ENCODE data around the gene DPM3. TPM values are rescaled to one million over a fixed set of nuclear protein-coding genes. Genes with fewer than 3 reads are reported as not detected.
A peak's percentile ranks its signal among the peaks of the same experiment; 100 is the strongest.
"Not testable (repeated sequence)": the region's sequence is repeated elsewhere in the genome, so short reads cannot be mapped to it uniquely, and the experiment has no call there.

DPM3 gene
- total RNA-seq, 1 experiment from 2014 or later, result 86.9 TPM

DNA sequence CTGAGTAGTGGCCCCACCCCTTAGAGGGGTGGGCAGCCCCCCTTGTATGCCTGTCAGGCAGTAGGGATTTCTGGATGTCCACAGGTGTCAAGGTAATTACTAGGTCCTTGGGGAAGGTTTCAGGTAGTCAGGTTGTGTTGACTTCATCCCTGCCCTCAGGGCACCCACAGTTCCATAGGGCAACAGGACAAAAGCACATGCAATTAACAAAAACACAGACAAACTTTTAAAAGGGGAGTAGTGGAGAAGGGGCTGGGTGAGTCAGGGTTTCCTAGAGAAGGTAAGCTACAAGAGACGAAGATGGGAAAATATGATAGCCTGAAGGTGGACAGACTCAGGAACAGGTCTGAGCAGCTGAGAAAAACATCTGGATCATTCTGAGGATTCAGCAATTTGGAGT is 18.7 kb upstream of the DPM3 start:
- no peak for DNase-seq (ENCODE audit: low read depth)

DNA sequence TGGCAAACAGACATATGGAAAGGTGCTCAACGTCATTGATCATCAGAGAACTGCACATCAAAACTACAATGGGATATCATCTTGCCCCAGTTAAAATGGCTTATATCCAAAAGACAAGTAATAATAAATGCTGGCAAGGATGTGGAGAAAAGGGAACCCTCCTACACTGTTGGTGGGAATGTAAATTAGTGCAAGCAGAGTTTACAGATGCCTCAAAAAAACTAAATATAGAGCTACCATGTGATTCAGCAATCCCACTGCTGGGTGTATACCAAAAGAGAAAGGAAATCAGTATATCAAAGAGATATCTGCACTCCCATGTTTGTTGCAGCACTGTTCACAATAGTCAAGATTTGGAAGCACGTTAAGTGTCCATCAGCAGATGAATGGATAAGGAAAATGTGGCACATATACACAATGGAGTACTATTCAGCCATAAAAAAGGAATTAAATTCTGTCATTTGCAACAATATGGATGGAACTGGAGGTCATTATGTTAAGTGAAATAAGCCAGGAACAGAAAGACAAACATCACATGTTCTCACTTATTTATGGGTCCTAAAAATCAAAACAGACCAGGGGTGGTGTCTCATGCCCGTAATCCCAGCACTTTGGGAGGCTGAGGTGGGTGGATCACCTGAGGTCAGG is 15.8 kb upstream of the DPM3 start:
- DNase-seq (ENCODE audit: low read depth), result not testable (repeated sequence)

DNA sequence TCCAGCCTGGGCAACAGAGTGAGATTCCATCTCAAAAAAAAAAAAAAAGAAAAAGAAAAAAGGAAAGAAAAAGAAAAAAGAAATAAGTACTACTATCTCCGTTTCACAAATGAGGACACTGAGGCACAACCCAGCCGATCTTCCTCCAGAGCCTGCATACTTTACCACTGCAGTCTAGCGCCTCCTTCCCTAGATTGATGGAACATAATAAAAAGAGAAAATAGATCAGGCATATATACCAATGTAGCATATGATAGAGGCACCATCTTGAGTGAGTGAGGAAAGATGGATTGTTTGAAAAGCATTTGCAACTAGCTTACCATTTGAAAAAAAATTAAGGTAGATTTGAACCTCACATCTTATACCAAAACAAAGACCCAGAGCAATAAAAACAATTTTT is 5.2 kb upstream of the DPM3 start:
- DNase-seq (ENCODE audit: low read depth), result no peak

DNA sequence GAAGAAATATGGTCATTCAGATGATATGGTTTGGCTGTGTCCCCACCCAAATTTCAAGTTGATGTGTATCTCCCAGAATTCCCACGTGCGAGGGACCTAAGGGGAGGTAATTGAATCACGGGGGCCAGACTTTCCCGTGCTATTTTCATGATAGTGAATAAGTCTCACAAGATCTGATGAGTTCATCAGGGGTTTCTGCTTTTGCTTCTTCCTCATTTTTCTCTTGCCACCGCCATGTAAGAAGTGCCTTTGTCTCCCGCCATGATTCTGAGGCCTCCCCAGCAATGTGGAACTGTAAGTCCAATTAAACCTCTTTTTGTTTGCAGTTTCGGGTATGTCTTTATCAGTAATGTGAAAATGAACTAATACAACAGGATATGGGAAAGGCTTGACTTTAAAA is 1.4 kb upstream of the DPM3 start:
- DNase-seq (ENCODE audit: low read depth), result no peak

DNA sequence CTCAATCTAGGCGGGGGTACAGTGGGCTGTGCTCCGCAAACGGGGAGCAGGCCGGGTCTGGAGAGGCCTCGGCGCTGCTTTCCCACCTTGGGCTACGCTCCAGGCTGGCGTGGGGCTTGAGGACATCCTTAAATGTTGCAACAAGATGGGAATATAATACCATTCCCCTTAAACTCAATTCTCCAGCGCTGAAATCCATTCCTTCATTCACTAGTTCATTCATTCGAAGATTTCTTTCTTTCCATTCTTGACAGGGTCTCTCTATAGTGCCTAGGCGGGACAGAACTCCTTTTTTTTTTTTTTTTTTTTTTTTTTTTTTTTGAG is 261 bp upstream of the DPM3 start:
- DNase-seq (ENCODE audit: low read depth), result no peak

DNA sequence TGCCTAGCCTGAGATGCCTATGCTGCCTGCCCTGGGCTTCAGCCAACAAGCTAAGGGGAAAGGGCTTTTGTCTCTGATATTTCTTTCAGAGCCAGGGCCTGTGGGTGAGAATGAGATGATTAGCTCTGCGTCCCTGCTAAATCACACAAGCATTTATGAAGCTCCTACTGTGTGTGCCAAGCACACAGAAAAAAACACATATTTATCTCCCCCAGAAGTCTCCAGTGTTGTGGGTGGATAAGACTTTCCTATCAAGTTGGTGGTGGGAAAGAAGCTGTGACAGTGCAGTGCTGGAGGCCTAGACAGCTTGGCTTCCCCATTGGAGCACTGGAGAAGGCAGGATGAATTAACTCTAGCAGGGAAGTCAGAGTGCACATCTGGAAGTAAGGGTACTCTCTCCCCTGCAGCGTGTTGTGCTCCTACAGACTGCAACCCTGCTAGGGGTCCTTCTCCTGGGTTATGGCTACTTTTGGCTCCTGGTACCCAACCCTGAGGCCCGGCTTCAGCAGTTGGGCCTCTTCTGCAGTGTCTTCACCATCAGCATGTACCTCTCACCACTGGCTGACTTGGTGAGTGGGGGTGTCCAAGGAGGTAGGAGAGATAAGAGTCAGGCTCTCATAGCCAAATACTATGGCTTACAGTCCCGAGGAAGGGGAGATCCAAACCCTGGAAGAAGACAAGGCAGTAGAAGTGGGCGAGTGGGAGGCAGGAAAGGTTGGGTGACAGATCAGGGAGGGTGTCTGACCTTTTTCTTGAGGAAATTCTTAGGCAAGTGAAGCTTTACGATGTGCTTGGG is 3.0 kb downstream of the DPM3 start:
- no peak for DNase-seq (ENCODE audit: low read depth)

DNA sequence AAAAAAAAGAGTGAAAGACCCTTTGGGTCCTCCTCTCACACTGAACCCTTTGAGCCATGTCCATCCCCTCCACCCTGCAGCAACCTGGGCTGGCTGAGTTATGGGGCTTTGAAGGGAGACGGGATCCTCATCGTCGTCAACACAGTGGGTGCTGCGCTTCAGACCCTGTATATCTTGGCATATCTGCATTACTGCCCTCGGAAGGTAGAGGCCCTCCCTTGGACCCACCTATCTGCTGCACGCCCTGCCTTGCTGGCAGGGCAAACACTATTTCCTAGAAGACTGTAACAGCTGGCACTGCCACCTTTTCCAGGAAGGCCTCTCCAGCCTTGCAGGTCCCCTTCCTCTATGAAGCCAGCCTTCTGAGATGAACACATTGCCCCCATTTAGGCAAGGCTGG is 3.6 kb downstream of the DPM3 start:
- no peak for DNase-seq (ENCODE audit: low read depth)

DNA sequence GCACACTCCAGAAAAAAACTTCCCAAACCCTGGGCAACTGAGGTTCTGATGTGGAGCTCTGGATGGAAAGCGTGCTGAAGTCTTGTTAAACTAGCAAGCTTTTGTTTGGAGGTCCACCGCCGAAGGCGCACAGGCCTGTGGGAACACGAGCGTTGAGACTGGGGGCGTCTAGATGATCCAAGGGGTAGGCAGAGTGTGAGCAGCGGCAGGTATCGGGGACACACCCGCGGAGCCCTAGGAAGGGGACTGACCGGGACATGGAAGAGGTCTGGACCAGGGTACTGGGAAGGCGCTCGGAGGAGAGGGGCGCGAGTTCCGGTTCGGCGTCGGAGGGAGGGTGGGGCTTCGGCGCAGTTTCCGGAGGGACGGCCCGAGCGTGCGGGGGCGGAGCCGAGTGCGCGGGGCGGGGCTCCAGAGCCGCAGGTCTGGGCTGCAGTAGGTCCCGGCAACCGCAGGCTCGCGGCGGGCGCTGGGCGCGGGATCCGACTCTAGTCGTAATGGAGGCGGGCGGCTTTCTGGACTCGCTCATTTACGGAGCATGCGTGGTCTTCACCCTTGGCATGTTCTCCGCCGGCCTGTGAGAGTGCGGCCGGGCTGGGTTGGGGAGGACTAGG is 4.8 kb downstream of the DPM3 start, which contains the start of gene SLC50A1:
SLC50A1 (plus strand) TSS at position 438 of the 614 bp plus-strand sequence; CDS start at position 498, 60 bp downstream.
- peak; percentile 86 for DNase-seq (ENCODE audit: low read depth)

DNA sequence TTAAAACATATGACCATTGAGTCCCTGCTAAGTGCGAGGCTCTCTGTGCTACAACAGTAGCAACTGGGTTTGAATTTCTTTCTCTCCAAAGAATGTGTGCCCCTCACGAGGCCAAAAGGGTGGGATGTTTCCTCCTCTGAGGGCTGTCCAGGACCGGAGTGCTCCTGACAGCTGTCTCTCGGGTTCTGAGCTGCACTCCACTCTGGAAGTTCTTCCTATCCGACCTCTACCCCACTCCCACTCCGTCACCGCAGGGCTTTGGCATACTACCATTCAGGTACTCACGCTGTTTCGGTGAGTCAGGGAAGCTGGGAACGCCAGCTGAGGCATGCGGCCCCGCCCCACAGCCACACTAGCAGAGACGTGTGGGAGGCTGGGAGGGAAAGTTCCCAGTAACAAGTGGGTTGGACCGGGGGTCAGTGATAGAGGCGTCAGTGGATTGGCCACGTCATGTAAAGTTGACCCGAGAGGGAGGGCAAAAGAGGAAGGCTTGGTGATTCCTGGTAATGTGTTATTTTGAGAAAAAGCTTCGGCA is 5.4 kb downstream of the DPM3 start:
- peak; percentile 92 for DNase-seq (ENCODE audit: low read depth)

DNA sequence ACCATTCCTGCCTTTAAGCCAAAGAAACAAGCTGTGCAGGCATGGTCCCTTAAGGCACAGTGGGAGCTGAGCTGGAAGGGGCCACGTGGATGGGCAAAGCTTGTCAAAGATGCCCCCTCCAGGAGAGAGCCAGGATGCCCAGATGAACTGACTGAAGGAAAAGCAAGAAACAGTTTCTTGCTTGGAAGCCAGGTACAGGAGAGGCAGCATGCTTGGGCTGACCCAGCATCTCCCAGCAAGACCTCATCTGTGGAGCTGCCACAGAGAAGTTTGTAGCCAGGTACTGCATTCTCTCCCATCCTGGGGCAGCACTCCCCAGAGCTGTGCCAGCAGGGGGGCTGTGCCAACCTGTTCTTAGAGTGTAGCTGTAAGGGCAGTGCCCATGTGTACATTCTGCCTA is 6.0 kb downstream of the DPM3 start:
- DNase-seq (ENCODE audit: low read depth), result no peak

DNA sequence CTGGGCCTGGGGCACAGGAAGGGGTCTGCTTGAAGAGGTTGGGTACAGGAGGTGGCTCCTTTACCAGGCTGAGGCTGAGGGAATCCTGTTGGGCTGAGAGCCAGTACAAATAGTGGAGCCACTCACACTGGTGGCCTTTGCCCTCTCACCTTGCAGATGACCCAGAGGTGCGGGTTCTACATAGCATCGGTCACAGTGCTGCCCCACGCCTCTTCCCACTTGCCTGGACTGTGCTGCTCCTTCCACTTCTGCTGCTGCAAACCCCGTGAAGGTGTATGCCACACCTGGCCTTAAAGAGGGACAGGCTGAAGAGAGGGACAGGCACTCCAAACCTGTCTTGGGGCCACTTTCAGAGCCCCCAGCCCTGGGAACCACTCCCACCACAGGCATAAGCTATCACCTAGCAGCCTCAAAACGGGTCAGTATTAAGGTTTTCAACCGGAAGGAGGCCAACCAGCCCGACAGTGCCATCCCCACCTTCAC is 6.5 kb downstream of the DPM3 start:
- no peak for DNase-seq (ENCODE audit: low read depth)

DNA sequence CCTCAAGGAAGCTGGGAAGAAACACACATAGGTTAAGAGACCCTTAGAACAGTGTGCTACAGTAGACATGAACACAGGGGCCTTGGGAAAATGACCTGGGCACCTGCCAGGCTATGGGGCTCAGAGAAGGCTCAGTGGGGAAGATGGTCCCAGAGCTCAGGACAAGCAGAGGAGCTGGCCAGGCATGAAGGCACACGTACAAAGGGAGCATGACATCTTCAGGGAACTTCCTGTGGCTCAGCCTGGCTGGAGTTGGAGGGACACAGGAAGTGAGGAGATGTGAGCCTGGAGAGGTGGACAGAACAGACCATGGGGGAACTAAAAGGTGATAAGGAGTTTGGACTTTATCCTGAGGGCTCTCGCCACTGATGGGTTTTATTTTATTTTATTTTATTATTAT is 8.5 kb downstream of the DPM3 start:
- DNase-seq (ENCODE audit: low read depth), result no peak

DNA sequence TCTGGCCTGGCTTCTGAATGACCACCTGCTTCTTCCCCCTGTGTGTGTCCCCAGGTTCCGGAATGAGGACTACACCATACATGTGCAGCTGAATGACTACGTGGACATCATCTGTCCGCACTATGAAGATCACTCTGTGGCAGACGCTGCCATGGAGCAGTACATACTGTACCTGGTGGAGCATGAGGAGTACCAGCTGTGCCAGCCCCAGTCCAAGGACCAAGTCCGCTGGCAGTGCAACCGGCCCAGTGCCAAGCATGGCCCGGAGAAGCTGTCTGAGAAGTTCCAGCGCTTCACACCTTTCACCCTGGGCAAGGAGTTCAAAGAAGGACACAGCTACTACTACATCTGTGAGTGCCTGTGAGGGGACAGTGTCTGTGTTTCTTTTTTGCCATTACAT is 9.0 kb downstream of the DPM3 start:
- DNase-seq (ENCODE audit: low read depth), result no peak

DNA sequence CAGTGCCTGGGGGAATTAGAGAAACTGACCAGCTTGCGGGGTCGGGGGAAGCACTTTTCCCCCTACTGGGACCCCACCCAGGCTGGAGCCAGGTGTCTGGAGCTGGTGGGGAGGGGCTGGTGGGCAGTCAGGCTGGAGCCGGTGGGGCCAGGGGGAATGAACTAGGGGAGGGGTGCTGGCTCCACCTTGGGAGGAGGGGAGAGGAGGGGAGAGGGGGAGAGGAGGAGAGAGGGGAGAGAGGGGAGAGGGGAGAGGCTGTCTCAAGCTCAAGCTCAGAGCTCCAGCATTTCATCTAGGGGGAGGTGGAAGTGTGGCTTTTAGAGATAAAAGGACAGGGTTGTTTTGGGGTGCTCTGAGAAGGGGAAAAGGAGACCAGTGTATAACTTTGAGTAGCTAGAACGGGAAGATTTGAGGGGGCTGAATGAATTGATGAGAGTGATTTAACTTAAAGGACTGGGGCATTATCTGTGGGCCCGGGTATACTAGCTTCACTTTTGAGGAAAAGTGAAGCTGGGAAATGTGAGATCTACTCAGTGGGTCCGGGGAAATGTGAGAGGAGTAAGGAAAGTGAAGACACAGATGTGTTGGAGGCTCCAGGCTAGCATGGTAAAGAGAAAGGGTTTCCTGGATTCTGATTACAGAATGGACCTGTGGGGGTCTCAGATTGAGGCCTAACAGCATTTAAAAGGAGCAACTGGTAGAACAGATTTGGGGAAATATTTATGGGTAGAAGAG is 9.9 kb downstream of the DPM3 start:
- no peak for DNase-seq (ENCODE audit: low read depth)

DNA sequence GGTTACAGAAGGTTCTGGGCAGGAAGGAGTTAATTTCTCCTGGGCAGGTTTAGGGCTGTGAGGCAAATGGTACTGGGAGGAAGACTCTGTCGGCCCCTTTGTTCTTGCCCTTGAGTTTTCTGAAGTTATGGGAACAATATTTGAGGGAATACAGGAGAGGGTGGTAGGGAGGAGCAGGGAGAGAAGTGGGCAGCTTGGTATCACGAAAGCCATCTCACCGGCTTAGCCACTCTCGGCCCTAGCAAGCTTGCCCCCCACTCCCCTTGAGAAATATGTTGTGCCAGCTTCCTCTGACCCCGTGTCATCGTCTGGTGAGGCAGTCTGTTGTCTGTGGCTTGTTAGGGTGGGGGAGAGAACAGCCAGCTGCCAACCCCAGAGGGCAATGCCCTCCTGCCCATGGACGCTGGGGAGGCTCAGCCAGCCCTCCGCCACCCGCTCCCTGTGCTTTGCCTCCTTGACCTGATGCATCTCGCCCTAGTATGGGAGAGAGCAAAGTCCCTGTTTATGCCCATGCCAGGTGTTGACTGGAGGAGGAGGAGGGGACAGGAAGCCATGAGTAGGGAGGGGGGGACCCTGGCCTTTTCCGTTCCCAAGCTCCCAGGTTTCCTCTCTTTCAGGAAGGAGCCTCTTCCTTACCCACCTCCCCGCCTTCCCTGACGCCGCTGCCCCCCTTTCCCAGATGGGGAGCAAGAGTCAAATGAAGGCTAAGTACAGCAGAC is 11.4 kb downstream of the DPM3 start:
- DNase-seq (ENCODE audit: low read depth), result no peak

DNA sequence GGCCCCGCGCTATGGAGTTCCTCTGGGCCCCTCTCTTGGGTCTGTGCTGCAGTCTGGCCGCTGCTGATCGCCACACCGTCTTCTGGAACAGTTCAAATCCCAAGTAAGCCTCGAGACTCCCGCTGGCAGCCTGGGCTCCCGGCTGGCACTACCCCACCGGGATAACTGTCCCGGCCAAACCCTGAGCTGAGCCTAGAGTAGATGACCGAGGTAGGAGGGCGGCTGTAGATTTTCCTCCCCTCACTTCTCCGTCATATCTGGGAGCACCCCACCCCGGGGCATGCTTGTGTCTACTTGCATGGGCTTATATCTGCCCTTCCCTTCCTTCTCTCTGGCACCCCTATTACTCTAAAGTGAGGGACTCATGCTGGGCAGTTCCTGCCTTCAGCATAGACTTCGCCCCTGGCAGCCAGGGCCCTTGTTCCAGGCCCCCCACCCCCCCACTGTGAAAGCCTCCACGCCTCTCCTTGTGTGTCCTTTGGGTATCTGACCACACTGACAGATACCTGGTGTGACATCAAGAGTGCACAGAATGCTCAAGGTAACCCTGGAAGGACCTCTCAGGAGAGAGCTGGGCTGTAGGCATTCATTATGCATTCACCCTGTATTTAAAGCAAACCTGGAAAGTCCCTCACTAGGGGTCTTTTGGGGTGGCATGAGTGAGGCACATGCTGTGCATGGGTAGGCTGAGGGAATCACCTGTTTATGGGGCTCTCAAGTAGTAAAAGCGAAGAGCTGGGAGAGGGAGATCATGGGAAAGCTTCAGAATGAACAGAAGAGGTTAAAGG is 12.2 kb downstream of the DPM3 start:
- DNase-seq (ENCODE audit: low read depth), result no peak

DNA sequence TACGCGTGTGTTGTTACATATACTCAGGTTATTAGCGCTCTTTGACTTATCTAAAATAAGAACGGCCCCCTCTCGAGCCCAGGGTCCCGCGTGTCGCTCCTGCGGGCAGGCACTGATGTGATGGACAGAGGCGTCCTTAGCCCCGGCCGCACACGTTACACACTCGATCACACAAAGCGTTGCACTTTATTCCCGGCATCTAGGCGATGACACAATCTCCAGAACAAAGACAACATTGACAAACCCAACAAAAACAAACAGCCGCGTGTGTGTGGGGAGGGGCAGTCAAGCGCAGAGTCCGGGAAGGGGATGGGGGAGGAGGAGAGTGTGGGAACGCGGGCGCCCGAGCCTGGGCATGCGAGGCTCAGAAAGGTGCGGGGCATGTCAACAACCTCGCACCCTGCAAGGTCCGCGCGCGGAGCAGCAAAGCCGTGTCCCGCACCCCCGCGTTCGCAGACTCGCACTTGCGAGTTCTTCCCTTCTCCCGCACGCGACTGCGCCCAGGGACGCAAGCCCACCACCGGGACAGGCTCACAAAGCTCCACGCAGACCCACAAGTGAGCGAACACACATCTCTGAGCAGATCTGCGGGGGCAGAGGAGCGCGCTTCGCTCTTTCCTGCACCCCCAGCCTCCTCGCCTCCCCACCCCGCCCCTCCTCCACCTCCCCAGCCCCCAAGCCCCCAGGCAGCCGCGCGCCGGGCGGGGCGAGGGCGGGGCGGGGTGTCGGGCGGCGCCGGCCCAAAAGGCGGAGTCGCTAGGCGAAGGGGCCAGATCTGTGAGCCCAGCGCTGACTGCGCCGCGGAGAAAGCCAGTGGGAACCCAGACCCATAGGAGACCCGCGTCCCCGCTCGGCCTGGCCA is 13.0 kb downstream of the DPM3 start, which contains the start of gene EFNA1:
EFNA1 (plus strand) TSS at position 772 of the 862 bp plus-strand sequence. CDS start 102 bp downstream, outside the sequence.
- DNase-seq (ENCODE audit: low read depth), result no peak

DNA sequence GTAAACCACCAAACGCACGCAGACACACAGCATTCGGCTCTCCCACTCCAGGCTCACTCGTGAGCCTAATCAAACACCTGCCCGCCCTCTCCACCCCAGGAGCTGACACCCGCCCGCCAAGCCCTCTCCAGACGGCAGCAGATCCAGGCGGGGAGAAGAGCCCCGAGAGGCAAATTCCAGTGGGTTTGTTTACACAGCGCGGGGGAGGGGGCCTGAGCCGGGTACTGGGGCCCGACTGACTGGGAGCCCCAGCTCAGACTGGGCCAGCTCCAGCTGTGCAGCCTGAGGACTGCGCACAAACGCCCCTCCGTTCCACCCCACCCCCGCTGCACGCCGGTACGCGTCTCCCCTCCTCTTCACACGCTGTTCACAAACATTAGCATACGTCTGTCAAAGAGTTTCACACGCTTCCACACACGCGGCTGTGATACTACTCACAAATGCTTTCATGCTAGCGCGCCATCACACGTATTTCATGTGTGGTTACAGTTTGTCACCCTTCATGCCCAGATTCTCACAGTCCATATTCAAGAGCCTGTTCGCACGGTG is 13.7 kb downstream of the DPM3 start:
- DNase-seq (ENCODE audit: low read depth), result no peak
